Measurements from ENCODE around the gene MAPK1.
"Not testable (repeated sequence)": the region's sequence is repeated elsewhere in the genome, so short reads cannot be mapped to it uniquely, and the experiment has no call there.

Gene MAPK1

DNA sequence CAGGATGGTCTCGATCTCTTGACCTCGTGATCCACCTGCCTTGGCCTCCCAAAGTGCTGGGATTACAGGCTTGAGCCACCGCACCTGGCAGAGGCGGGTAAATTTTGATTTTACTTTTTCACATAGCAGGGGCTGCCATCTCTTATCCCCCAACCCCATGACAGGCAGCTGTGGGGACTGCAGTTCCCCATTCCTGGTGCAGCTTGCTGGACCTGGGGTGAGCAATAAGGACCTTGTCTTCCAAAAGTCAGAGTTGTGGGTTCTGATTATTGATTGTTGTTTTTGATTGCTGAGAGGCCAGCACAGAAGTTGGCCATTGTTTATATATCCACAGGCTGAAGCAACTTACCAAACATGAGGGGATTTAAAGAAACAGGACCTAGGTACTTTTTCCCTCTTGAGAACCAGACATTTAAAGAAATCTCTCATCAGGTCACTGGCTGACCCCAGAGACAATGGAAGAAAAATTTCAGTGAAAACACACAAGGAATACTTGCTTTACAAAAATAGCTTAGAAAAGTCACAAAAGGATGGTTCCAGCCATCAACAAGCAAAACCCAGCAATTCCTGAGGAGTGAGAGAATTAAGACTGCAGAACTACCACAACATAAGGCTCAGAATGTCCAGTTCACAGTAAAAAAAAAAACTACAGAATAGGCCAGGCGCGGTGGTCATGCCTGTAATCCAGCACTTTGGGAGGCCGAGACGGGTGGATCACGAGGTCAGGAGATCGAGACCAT is 22.0 kb upstream of the MAPK1 start:
- no peak overlapping the region for H3K4me3 ChIP-seq (ENCODE audit: control insufficient read depth, low read depth, low read length)
- no peak for DNase-seq (ENCODE audit: low read depth)
- TF ChIP-seq, protein P1, sequence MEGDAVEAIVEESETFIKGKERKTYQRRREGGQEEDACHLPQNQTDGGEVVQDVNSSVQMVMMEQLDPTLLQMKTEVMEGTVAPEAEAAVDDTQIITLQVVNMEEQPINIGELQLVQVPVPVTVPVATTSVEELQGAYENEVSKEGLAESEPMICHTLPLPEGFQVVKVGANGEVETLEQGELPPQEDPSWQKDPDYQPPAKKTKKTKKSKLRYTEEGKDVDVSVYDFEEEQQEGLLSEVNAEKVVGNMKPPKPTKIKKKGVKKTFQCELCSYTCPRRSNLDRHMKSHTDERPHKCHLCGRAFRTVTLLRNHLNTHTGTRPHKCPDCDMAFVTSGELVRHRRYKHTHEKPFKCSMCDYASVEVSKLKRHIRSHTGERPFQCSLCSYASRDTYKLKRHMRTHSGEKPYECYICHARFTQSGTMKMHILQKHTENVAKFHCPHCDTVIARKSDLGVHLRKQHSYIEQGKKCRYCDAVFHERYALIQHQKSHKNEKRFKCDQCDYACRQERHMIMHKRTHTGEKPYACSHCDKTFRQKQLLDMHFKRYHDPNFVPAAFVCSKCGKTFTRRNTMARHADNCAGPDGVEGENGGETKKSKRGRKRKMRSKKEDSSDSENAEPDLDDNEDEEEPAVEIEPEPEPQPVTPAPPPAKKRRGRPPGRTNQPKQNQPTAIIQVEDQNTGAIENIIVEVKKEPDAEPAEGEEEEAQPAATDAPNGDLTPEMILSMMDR (conservative IDR thresholded peaks at IDR 0.05; ENCODE audit: control insufficient read depth, insufficient read depth, low read depth, low read length), result no peak

GRCh38 chr22:21887841-21888240 is 20.4 kb upstream of the MAPK1 start:
- H3K4me3 ChIP-seq (ENCODE audit: control insufficient read depth, low read depth, low read length), result no peak overlapping the region
- TF ChIP-seq, protein P1 (conservative IDR thresholded peaks at IDR 0.05; ENCODE audit: control insufficient read depth, insufficient read depth, low read depth, low read length), result no peak
- DNase-seq (ENCODE audit: low read depth), result no peak

- not testable (repeated sequence) for DNase-seq (ENCODE audit: low read depth); H3K4me3 ChIP-seq (ENCODE audit: control insufficient read depth, low read depth, low read length)
Observed at GRCh38 chr22:21883930-21884329, 16.5 kb upstream of the MAPK1 start.

- DNase-seq (ENCODE audit: low read depth); H3K4me3 ChIP-seq (ENCODE audit: control insufficient read depth, low read depth, low read length): not testable (repeated sequence)
Observed at GRCh38 chr22:21882754-21883333, 15.4 kb upstream of the MAPK1 start.

- DNase-seq (ENCODE audit: low read depth), result no peak
- TF ChIP-seq, protein P1 (conservative IDR thresholded peaks at IDR 0.05; ENCODE audit: control insufficient read depth, insufficient read depth, low read depth, low read length), result no peak
- H3K4me3 ChIP-seq (ENCODE audit: control insufficient read depth, low read depth, low read length), result no peak overlapping the region
Observed at GRCh38 chr22:21881841-21882753, 14.7 kb upstream of the MAPK1 start.

DNA sequence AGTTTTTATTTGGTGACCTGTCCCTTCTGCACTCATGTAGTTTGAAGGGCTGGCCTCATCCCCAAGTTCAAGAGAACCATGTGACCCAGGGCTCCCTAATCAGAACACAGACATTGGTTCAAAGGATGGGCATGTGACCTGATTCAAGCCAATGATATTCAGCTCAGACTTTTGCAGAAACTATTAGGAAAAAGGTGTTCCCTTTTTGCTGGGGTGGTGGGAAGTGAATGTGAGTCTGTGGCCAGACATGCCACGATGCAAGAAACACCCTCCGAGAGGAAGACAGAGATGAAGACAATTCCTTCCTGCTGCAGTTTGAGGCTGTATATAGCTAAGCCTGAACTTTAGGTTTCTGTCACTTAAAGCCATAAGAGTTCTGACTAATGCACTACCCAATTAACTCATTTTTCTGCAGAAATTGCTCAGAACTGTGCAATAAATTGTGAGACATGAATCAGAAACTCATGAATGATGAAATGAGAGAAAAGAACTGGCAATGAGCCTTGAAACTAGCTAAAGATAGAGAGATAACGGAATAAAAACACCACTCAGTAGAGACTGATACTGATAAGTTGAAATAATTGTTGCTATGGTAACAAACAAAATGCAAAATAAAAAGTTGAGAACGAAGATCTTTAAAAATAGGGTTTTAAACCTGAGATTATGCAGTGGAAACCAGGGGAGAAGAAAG is 9.2 kb upstream of the MAPK1 start:
- TF ChIP-seq, protein P1 (conservative IDR thresholded peaks at IDR 0.05; ENCODE audit: control insufficient read depth, insufficient read depth, low read depth, low read length), result no peak
- peak; percentile 73 for DNase-seq (ENCODE audit: low read depth)
- no peak overlapping the region for H3K4me3 ChIP-seq (ENCODE audit: control insufficient read depth, low read depth, low read length)

GRCh38 chr22:21874953-21875352 is 7.5 kb upstream of the MAPK1 start:
- H3K4me3 ChIP-seq (ENCODE audit: control insufficient read depth, low read depth, low read length); DNase-seq (ENCODE audit: low read depth): not testable (repeated sequence)

- no peak overlapping the region for H3K4me3 ChIP-seq (ENCODE audit: control insufficient read depth, low read depth, low read length)
- TF ChIP-seq, protein P1 (conservative IDR thresholded peaks at IDR 0.05; ENCODE audit: control insufficient read depth, insufficient read depth, low read depth, low read length), result no peak
- no peak for DNase-seq (ENCODE audit: low read depth)
Observed at GRCh38 chr22:21873619-21874018, 6.2 kb upstream of the MAPK1 start.

GRCh38 chr22:21872741-21873140 is 5.3 kb upstream of the MAPK1 start:
- DNase-seq (ENCODE audit: low read depth); H3K4me3 ChIP-seq (ENCODE audit: control insufficient read depth, low read depth, low read length): not testable (repeated sequence)
